ENCODE measurements around the gene SF3B3.

- TF ChIP-seq CTCF (IDR thresholded peaks at IDR 0.05; ENCODE audit: low read depth, low read length): no peak
- TF ChIP-seq MYC (IDR thresholded peaks at IDR 0.05; ENCODE audit: low read depth, low read length): no peak
These were observed 81.7 kb downstream of the SF3B3 start for GRCh38 chr16:70605283-70605657.
